Measurements from ENCODE around the gene MEIS3. TPM values are rescaled to one million over a fixed set of nuclear protein-coding genes. Genes with fewer than 3 reads are reported as not detected.

MEIS3 gene
- total RNA-seq, 4 donors from 2014 or later, result 11.5 to 30.8 (median 16.8) TPM

- WGBS, 2 donors, result 23 to 26% methylated on average over 22 of the region's 22 CpGs
- Histone ChIP-seq H3K9me3 (no peaks in the 10 kb centered on the region), H3K4me3 (no peak overlapping the region), H3K4me1 (peaks cover 0 to 23% (median 0%) of the 10 kb centered on the region in 4 donors), H3K27me3 (peaks cover 8 to 97% of the 10 kb centered on the region in 2 donors), H3K36me3 (no peaks in the 10 kb centered on the region), H3K27ac (no peak overlapping the region)
- DNase-seq (ENCODE audit: low spot score in 2 of 2), result no peak
- TF ChIP-seq POLR2A (IDR thresholded peaks at IDR 0.05), result no peak
- no peak for TF ChIP-seq CTCF (IDR thresholded peaks at IDR 0.05)
- no peak for TF ChIP-seq EP300 (IDR thresholded peaks at IDR 0.05)
These were observed 25.1 kb upstream of the MEIS3 start for GRCh38 chr19:47444388-47444821.

GRCh38 chr19:47443331-47443730, 24.0 kb upstream of the MEIS3 start:
- no peaks in the 10 kb centered on the region for H3K9me3 ChIP-seq
- peaks cover 8 to 96% of the 10 kb centered on the region in 2 donors for H3K27me3 ChIP-seq
- no peak overlapping the region for H3K4me3 ChIP-seq
- H3K36me3 ChIP-seq, result no peaks in the 10 kb centered on the region
- WGBS, 2 donors, result 61 to 67% methylated on average over 11 to 12 of the region's 12 CpGs
- H3K27ac ChIP-seq, result no peak overlapping the region
- TF ChIP-seq POLR2A (IDR thresholded peaks at IDR 0.05) (no peak), CTCF (IDR thresholded peaks at IDR 0.05) (no peak), EP300 (IDR thresholded peaks at IDR 0.05) (no peak)
- H3K4me1 ChIP-seq, result peaks cover 0 to 23% (median 0%) of the 10 kb centered on the region in 4 donors
- no peak for DNase-seq (ENCODE audit: low spot score in 2 of 2)

DNA sequence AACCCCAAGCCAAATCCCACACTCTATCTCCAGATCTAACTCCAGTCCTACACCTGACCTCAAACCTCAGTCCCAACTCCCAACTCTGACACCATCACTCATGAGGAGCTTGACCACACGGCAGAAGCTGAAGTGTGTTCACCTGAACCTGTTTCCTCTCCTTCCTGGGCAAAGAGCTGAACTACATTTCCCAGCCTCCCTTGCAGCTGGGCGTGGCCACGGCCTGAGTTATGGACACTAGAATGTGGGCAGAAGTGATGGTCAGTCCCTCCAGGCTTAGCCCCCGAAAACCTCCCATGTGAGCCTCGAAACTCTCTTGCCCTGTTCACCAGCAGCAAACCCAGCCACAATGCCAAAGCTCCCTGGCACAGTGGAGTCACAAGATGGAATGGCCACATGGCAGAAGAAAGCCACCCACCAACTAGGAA, 19.5 kb upstream of the MEIS3 start:
- H3K27ac ChIP-seq, result no peak overlapping the region
- TF ChIP-seq EP300 (IDR thresholded peaks at IDR 0.05), result no peak
- no peak for TF ChIP-seq POLR2A (IDR thresholded peaks at IDR 0.05)
- TF ChIP-seq CTCF (IDR thresholded peaks at IDR 0.05), result no peak
- no peaks in the 10 kb centered on the region for H3K4me1 ChIP-seq
- peaks cover 0 to 94% of the 10 kb centered on the region in 2 donors for H3K27me3 ChIP-seq
- H3K36me3 ChIP-seq, result no peaks in the 10 kb centered on the region
- H3K4me3 ChIP-seq, result no peak overlapping the region
- no peak for DNase-seq (ENCODE audit: low spot score in 2 of 2)
- 26 to 29% methylated on average over 5 of the region's 5 CpGs for WGBS, 2 donors
- H3K9me3 ChIP-seq, result no peaks in the 10 kb centered on the region

GRCh38 chr19:47437500-47437899, 18.2 kb upstream of the MEIS3 start:
- no peaks in the 10 kb centered on the region for H3K36me3 ChIP-seq
- H3K27ac ChIP-seq, result no peak overlapping the region
- H3K9me3 ChIP-seq, result no peaks in the 10 kb centered on the region
- no peak for DNase-seq (ENCODE audit: low spot score in 2 of 2)
- WGBS, 2 donors, result 33 to 38% methylated on average over 12 of the region's 12 CpGs
- TF ChIP-seq POLR2A (IDR thresholded peaks at IDR 0.05) (no peak), EP300 (IDR thresholded peaks at IDR 0.05) (no peak), CTCF (IDR thresholded peaks at IDR 0.05) (no peak)
- peaks cover 0 to 93% of the 10 kb centered on the region in 2 donors for H3K27me3 ChIP-seq
- H3K4me3 ChIP-seq, result no peak overlapping the region
- H3K4me1 ChIP-seq, result no peaks in the 10 kb centered on the region

- Histone ChIP-seq H3K4me1 (no peaks in the 10 kb centered on the region), H3K27ac (no peak overlapping the region), H3K27me3 (peaks cover 0 to 93% of the 10 kb centered on the region in 2 donors), H3K4me3 (no peak overlapping the region), H3K36me3 (no peaks in the 10 kb centered on the region), H3K9me3 (no peaks in the 10 kb centered on the region)
- DNase-seq (ENCODE audit: low spot score in 2 of 2), result peak; percentile 68 to 82
- TF ChIP-seq CTCF (IDR thresholded peaks at IDR 0.05) (peak; percentile 67 to 94 (median 86)), POLR2A (IDR thresholded peaks at IDR 0.05) (no peak)
- WGBS, 2 donors, result 30 to 31% methylated on average over 17 of the region's 17 CpGs
These were observed 17.5 kb upstream of the MEIS3 start for GRCh38 chr19:47436712-47437401.
